Nephron progenitor cell (in vitro differentiated cells): ENCODE data around the gene CEACAM6.

Experiments
- DNase-seq: peaks from one replicate; pipeline ENCODE4 v3.0.0; 2021
- H3K27ac Mint-ChIP-seq: 2 replicates; pipeline ENCODE4 v1.8.0; 2021; ENCODE audit warnings: mild to moderate bottlenecking, moderate library complexity, mixed read lengths
- H3K27me3 Mint-ChIP-seq: 2 replicates; pipeline ENCODE4 v1.8.0; 2021; ENCODE audit warnings: mild to moderate bottlenecking, low read depth, mixed read lengths; ENCODE audit not compliant: poor library complexity
- H3K36me3 Mint-ChIP-seq: 2 replicates; pipeline ENCODE4 v1.8.0; 2021; ENCODE audit warnings: low read depth, mixed read lengths
- H3K4me1 Mint-ChIP-seq: 2 replicates; pipeline ENCODE4 v1.8.0; 2021; ENCODE audit warnings: mixed read lengths
- H3K4me3 Mint-ChIP-seq: 2 replicates; pipeline ENCODE4 v1.8.0; 2021; ENCODE audit warnings: mild to moderate bottlenecking, moderate library complexity, mixed read lengths
- H3K9me3 Mint-ChIP-seq: 2 replicates; pipeline ENCODE4 v1.8.0; 2021; ENCODE audit warnings: mild to moderate bottlenecking, moderate library complexity, mixed read lengths
- TF ChIP-seq, protein P1 (sequence below): fragments of 200-600 bp; sonication (generic); IDR thresholded peaks from 2 replicates; pipeline ENCODE4 v1.5.0; 2021; ENCODE audit warnings: antibody characterized with exemption

The CEACAM6 gene

GRCh38 chr19:41726493-41726892 lies 28.8 kb upstream of the CEACAM6 start:
- Mint-ChIP-seq H3K4me1 (no peaks in the 10 kb centered on the region), H3K36me3 (no peaks in the 10 kb centered on the region), H3K27me3 (peaks cover 6% of the 10 kb centered on the region), H3K27ac (no peak overlapping the region), H3K9me3 (peaks cover 72% of the 10 kb centered on the region), H3K4me3 (no peak overlapping the region)
- DNase-seq, result no peak
- TF ChIP-seq, protein P1, sequence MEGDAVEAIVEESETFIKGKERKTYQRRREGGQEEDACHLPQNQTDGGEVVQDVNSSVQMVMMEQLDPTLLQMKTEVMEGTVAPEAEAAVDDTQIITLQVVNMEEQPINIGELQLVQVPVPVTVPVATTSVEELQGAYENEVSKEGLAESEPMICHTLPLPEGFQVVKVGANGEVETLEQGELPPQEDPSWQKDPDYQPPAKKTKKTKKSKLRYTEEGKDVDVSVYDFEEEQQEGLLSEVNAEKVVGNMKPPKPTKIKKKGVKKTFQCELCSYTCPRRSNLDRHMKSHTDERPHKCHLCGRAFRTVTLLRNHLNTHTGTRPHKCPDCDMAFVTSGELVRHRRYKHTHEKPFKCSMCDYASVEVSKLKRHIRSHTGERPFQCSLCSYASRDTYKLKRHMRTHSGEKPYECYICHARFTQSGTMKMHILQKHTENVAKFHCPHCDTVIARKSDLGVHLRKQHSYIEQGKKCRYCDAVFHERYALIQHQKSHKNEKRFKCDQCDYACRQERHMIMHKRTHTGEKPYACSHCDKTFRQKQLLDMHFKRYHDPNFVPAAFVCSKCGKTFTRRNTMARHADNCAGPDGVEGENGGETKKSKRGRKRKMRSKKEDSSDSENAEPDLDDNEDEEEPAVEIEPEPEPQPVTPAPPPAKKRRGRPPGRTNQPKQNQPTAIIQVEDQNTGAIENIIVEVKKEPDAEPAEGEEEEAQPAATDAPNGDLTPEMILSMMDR, result no peak

- Mint-ChIP-seq H3K36me3 (no peaks in the 10 kb centered on the region), H3K4me3 (no peak overlapping the region), H3K9me3 (peaks cover 84% of the 10 kb centered on the region), H3K27me3 (peaks cover 15% of the 10 kb centered on the region), H3K27ac (no peak overlapping the region), H3K4me1 (no peaks in the 10 kb centered on the region)
- TF ChIP-seq, protein P1, result no peak
- DNase-seq, result no peak
These were observed 21.2 kb upstream of the CEACAM6 start for GRCh38 chr19:41734156-41734555.

DNA sequence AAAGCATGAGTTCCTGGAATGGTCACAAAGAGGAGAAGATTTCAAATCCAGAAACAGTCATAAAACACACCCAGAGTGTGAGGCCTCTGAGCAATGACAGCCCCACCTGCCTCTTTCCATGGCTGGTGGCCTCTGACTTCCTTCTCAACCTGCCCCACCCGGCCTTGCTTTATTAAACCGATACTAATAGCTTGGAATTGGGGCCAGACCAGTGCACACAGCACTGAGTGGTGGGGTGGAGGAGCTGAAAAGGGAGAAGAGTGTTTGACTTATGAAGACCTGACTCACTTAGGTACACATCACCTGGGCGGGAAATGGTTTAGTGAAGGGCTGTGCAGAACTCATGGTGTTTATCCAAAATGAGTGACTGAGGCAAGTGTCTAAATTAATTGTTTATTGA lies 20.7 kb upstream of the CEACAM6 start:
- Mint-ChIP-seq H3K36me3 (no peaks in the 10 kb centered on the region), H3K27ac (no peak overlapping the region), H3K9me3 (peaks cover 85% of the 10 kb centered on the region), H3K4me3 (no peak overlapping the region), H3K27me3 (peaks cover 15% of the 10 kb centered on the region), H3K4me1 (no peaks in the 10 kb centered on the region)
- DNase-seq, result no peak
- TF ChIP-seq, protein P1, result no peak

DNA sequence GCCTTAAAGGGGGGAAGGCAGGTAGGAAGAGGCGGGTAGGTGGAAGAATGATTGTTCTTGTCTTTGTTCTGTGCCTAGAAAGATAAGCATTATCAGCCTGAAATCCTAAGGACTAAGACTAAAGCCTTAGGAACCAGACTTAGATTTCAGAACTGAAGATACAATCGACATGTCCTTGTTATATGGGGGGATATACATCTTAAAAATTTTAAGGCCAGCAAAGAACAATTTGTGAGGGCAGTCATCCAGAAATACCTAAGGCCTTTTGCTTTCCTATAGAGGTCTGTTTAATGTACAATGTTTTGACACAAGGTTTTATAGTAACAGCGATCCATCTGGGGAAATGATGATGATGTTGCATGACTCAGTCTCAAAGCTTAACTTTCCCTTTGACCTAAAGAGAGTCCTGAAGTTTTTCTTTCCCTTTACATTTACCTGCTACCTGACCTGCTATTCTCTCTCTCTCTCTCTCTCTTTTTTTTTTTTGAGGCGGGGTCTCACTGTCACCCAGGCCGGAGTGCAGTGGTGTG lies 20.2 kb upstream of the CEACAM6 start:
- Mint-ChIP-seq H3K4me3 (no peak overlapping the region), H3K9me3 (peaks cover 85% of the 10 kb centered on the region), H3K27ac (no peak overlapping the region)

GRCh38 chr19:41739361-41739760 lies 16.0 kb upstream of the CEACAM6 start:
- no peak for DNase-seq
- Mint-ChIP-seq H3K9me3 (peaks cover 83% of the 10 kb centered on the region), H3K4me1 (no peaks in the 10 kb centered on the region)

More for the DNA sequence above, 20.2 kb upstream of the CEACAM6 start:
- Mint-ChIP-seq H3K36me3 (no peaks in the 10 kb centered on the region), H3K4me1 (no peaks in the 10 kb centered on the region), H3K27me3 (peaks cover 13% of the 10 kb centered on the region)
- TF ChIP-seq, protein P1, result no peak
- DNase-seq, result no peak

More at GRCh38 chr19:41739361-41739760, 16.0 kb upstream of the CEACAM6 start:
- H3K27ac Mint-ChIP-seq, result no peak overlapping the region
- H3K27me3 Mint-ChIP-seq, result peaks cover 5% of the 10 kb centered on the region
- no peaks in the 10 kb centered on the region for H3K36me3 Mint-ChIP-seq
- TF ChIP-seq, protein P1, result no peak
- no peak overlapping the region for H3K4me3 Mint-ChIP-seq
